GM19099 (cell line): ENCODE data around the gene ZNF473.
A peak's percentile ranks its signal among the peaks of the same experiment; 100 is the strongest.

ENCODE experiments used
- POLR2A ChIP-seq: IDR thresholded peaks from 3 replicates; pipeline ENCODE4 v1.6.1; 2011; ENCODE audit warnings: low read depth; ENCODE audit not compliant: insufficient read length; ENCODE audit errors: extremely low read depth

Gene ZNF473

DNA sequence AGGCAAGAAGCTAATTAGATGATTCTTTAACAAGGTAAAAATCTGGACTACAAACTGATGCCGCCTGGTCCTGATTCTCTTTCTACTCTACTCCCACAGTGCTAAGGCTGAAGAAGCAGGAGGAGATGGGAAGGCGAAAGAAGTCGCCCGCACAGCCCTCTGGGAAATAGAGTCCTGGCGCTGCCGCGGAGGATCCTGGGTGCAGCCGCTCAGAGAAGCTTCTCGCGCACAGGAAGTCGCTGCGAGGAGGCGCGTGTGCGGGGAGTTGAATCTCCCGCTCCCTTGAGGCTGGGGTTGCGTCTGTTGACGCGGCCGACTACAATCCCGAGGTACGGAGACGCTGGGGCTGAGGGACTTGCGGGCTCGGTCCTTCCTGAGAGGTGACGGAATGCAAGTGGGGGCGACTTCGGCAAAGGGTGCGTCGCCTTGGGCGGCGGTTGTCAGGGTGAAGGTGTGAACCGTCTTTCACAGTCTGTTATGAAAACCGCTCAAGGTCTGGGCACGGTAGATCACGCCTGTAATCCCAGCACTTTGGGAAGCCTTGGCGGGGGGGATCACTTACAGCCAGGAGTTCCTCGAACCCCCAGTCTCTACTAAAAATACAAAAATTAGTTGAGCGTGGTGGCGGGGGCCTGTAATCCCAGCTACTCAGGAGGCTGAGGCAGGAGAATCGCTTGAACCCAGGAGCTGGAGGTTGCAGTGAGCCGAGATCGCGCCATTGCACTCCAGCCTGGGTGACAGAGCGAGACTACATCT, at the start of gene ZNF473:
Gene ZNF473, plus strand, starts transcription at position 212 of the 756 bp plus-strand sequence. CDS start 5,078 bp downstream, outside the sequence.
- TF ChIP-seq POLR2A = peak; percentile 74

DNA sequence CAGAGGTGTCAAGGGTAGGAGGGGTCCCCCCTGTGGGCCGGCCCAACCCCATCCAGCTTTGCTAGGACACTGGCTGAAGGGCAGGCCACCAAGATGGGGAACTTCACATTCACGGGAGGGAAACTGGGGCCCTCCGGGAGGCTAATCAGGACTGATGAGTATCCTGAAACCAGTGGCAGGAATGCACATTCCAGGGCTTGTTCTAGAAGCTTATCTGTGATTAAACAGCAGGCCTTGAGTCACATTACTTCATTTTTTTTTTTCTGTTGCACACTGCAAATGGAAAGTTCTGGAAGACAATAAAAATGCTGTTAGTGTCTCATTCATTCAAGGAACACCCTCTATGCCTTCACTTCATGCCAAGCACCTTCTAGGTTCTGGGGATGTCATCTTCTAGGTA, 49.3 kb upstream of the ZNF473 start:
- TF ChIP-seq POLR2A = no peak

DNA sequence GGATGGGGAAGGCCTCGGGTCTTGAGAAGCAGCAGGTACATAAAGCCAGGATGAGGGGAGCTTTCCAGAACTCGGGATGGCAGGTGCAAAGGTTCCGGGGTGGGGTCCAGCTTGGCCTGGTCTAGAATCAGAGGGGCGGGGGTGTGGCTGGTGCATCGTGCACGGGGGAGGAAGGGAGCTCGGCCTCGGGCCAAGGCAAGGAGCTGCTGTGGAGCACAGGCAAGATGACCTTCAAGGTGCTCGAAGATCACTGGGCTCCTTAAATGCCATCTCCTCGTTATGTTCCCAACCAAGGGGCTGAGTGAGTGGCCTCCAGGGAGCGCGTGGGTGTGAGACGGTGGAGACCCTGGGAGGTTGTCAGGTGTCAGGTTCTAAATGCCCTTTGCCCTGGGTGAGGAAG, 48.7 kb upstream of the ZNF473 start:
- no peak for TF ChIP-seq POLR2A

GRCh38 chr19:49977881-49978280, 47.9 kb upstream of the ZNF473 start:
- TF ChIP-seq POLR2A = no peak

GRCh38 chr19:49978324-49978723, 47.5 kb upstream of the ZNF473 start:
- no peak for TF ChIP-seq POLR2A

GRCh38 chr19:49981603-49982593, 43.9 kb upstream of the ZNF473 start:
- no peak for TF ChIP-seq POLR2A

DNA sequence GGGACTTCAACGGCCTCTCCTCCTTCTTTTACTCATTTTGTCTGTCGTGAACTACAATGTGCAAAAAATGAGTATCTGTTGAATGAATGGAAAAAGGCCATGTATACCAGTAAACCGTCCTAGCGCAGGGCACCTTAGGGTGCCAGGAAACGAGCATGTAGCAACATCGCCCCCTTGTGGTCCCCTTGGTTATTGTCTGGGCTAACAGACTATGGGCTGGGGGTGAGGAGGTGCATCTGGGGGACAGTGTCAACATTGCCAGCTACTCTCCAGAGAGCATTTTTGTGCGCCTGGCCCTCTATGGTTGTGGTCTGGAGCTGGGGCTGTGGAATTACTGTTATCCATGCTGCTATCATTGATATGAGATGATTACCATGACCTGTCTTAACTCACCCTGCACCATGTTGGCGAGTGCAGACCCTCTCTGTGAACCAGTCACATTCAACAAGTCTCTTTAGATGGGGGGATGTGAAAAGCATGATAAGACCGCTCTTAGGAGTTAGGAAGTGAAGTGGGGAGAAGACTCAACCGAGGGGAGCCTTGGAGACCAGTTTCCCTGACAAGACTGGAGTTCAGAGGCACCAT, 42.1 kb upstream of the ZNF473 start:
- no peak for TF ChIP-seq POLR2A

GRCh38 chr19:49984491-49984890, 41.3 kb upstream of the ZNF473 start:
- TF ChIP-seq POLR2A = no peak

DNA sequence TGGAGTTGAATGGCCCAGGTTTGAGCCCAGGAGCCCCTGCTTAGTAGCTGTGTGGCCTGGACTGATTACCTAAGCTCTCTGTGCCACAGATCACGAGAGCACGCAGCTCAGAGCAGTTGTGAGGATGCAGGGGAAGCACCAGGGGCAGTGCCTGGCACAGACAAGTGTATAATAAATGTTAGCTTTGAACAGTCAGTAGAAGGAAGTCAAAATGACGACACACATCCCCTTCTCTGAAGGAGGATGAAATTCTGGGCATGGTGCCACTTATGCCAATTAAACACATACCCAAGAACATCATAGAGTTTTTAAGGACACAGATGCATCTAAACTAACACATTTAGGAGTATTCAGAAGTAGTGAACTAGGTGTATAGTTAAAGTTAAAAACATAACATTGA, 39.9 kb upstream of the ZNF473 start:
- no peak for TF ChIP-seq POLR2A

GRCh38 chr19:49986354-49986753, 39.5 kb upstream of the ZNF473 start:
- no peak for TF ChIP-seq POLR2A

DNA sequence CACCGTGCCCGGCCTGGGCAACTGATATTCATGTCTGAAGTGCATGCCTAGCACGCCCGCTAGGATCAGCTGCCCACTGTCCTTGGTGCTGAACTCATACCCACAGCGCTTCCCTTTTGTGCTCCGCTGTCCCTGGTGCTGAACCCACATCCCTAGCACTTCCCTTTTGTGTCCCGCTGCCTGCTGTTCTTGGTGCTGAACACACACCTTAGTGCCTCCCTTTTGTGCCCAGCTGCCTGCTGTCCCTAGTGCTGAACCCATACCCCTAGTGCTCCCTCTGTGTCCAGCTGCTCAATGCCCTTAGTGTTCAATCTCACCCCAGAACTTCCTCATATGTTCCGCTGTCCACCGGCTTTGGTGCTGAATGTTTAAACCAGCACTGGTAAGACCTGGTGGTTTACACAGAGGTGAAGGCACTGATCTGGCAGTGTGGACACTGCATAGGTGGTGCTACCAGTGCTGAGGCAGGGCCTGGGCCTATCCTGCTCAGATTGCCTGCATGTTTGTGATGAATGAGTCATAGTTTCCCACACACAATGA, 38.6 kb upstream of the ZNF473 start:
- TF ChIP-seq POLR2A = no peak

GRCh38 chr19:49988007-49988406, 37.8 kb upstream of the ZNF473 start:
- TF ChIP-seq POLR2A = no peak

DNA sequence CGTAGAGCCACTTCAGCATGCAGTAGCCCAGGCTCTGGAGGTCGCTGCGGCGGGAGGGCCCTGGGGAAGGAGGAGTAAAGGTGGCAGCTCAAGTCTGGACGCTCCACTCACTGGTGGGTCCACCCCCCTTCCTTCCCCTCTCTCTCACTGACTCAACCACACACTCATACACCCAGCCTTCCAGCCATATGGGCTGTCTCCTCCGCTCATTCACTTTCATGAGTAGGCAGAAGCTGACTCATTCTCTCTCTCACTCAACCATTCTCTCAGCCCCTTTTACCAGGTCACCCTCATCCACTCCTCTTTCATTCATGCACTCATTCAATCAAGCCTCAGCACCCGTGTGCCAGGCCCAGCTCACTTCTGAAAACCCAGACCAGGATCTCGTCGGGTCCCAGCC, 37.4 kb upstream of the ZNF473 start:
- no peak for TF ChIP-seq POLR2A

GRCh38 chr19:49997709-49998108, 28.1 kb upstream of the ZNF473 start:
- TF ChIP-seq POLR2A = no peak

- TF ChIP-seq POLR2A = no peak
Measured at GRCh38 chr19:49999371-50000010, 26.3 kb upstream of the ZNF473 start.
